Hepatocyte (in vitro differentiated cells): ENCODE measurements around the gene PSMB8.

Source experiments
- CTCF ChIP-seq: fragments of 200-600 bp; sonication (generic); IDR thresholded peaks from 2 replicates; pipeline ENCODE4 v1.5.1; 2016; ENCODE audit warnings: antibody characterized with exemption, mild to moderate bottlenecking; ENCODE audit not compliant: poor library complexity
- EZH2 ChIP-seq: fragments of 200-600 bp; sonication (generic); IDR thresholded peaks from 2 replicates; pipeline ENCODE4 v1.6.1; 2016; ENCODE audit warnings: antibody characterized with exemption, mild to moderate bottlenecking, borderline replicate concordance
- EZH2phosphoT487 ChIP-seq: fragments of 200-600 bp; sonication (generic); IDR thresholded peaks from one replicate; pipeline ENCODE4 v1.6.1; 2018; ENCODE audit warnings: antibody characterized with exemption, mild to moderate bottlenecking, low read depth, moderate library complexity; ENCODE audit not compliant: unreplicated experiment, severe bottlenecking

DNA sequence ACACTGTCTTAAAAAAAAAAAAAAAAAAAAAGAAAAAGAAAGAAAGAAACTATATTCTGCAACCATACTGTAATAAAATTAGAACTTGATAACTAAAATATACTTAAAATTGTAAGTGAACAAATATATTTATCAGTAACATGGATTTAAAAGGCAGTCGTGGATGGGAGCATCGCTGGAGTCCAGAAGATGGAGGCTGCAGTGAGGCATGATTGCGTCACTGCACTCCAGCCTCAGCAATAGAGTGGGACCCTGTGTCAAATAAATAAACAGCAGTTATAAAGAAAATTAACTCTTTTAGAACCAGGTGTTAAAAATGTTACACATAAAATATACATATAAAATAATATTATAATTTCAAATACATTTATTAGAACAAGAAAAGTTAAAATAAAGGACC, 18.9 kb upstream of the PSMB8 start:
- TF ChIP-seq EZH2phosphoT487 (no peak), CTCF (no peak), EZH2 (no peak)
